Measurements from ENCODE around the gene KRT71. TPM values are rescaled to one million over a fixed set of nuclear protein-coding genes. Genes with fewer than 3 reads are reported as not detected.

KRT71 gene
- total RNA-seq, 1 donor from 2014 or later = not detected

DNA sequence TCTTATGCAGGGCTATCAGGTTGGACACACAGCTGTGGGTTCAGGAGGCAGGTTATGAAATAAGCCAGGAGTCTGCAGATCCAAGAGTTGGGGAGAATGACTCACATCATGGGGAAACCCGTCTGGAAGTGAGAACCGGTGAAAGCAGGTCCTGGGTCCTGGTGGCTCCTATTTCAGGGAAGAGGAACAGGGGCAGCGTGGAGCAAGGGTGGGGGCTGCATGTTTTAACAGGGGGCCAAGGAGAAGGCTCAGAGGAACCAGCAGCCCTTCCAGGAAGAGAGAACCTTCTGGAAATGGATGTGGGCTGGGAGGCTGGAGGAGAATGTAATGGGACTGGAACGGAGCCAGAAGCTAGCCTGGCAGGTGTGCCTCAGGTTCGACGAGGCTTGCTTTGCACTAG is 28.5 kb upstream of the KRT71 start:
- Histone ChIP-seq H3K36me3 (no peaks in the 10 kb centered on the region), H3K27ac (no peak overlapping the region), H3K27me3 (ENCODE audit: low read depth) (peaks cover 15% of the 10 kb centered on the region), H3K4me1 (no peaks in the 10 kb centered on the region), H3K9me3 (no peaks in the 10 kb centered on the region), H3K4me3 (no peak overlapping the region)
- TF ChIP-seq, protein P1, sequence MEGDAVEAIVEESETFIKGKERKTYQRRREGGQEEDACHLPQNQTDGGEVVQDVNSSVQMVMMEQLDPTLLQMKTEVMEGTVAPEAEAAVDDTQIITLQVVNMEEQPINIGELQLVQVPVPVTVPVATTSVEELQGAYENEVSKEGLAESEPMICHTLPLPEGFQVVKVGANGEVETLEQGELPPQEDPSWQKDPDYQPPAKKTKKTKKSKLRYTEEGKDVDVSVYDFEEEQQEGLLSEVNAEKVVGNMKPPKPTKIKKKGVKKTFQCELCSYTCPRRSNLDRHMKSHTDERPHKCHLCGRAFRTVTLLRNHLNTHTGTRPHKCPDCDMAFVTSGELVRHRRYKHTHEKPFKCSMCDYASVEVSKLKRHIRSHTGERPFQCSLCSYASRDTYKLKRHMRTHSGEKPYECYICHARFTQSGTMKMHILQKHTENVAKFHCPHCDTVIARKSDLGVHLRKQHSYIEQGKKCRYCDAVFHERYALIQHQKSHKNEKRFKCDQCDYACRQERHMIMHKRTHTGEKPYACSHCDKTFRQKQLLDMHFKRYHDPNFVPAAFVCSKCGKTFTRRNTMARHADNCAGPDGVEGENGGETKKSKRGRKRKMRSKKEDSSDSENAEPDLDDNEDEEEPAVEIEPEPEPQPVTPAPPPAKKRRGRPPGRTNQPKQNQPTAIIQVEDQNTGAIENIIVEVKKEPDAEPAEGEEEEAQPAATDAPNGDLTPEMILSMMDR (IDR thresholded peaks at IDR 0.05) = no peak
- DNase-seq (no peak), ATAC-seq (no peak)
- intact Hi-C loops (cut with DNase I) = loop anchor here (5.0 kb wide), 1 partner anchor 301 kb away; no protein-coding TSS in a partner anchor

DNA sequence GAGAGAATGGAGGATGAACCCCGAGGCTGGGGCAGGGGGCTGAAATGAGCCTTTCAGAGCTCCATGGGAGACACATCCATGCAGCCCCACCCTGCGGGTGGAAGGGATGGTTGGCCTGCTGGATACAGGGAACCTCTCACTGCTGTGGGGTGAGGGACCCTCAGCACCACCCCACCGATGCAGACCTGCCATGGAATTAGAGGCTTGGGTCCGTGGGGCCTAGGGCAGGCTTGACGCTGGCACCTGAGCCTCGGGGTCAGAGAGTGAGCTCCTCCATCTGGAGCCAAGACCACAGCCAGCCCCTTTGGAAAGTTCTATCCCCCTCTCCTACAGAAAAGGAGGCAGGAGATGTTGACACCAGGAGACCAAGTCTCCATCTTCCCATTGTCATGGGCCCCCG is 28.1 kb upstream of the KRT71 start:
- Histone ChIP-seq H3K36me3 (no peaks in the 10 kb centered on the region), H3K4me1 (no peaks in the 10 kb centered on the region), H3K4me3 (no peak overlapping the region), H3K27ac (no peak overlapping the region), H3K27me3 (ENCODE audit: low read depth) (peaks cover 15% of the 10 kb centered on the region), H3K9me3 (no peaks in the 10 kb centered on the region)
- DNase-seq = no peak
- intact Hi-C loops (cut with DNase I) = loop anchor here (5.0 kb wide), 1 partner anchor 301 kb away; no protein-coding TSS in a partner anchor
- no peak for ATAC-seq
- TF ChIP-seq, protein P1 (IDR thresholded peaks at IDR 0.05) = no peak

DNA sequence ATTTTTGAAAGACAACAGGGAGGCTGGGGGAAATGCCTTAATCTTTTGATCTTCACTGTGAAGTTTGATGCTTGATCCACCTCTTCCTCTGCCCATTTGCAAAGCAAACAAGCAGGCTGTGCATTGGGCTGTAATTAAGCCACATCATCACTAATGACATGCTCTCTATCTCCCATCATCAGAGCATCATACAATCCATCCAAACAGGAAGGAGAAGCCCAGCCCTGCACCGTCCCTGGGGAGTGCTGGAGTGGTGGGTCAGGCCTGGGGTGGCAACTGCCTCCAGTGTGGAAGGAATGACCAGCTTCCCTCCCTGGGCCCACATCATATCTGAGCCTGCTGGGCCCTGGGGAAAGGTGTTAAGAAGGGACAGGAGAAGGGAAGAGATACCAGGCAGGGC is 27.6 kb upstream of the KRT71 start:
- peaks cover 15% of the 10 kb centered on the region for H3K27me3 ChIP-seq (ENCODE audit: low read depth)
- H3K27ac ChIP-seq = no peak overlapping the region
- H3K4me1 ChIP-seq = no peaks in the 10 kb centered on the region
- no peak overlapping the region for H3K4me3 ChIP-seq
- DNase-seq = no peak
- H3K9me3 ChIP-seq = no peaks in the 10 kb centered on the region
- TF ChIP-seq, protein P1 (IDR thresholded peaks at IDR 0.05) = no peak
- intact Hi-C loops (cut with DNase I) = loop anchor here (5.0 kb wide), 1 partner anchor 302 kb away; no protein-coding TSS in a partner anchor
- H3K36me3 ChIP-seq = no peaks in the 10 kb centered on the region
- no peak for ATAC-seq

DNA sequence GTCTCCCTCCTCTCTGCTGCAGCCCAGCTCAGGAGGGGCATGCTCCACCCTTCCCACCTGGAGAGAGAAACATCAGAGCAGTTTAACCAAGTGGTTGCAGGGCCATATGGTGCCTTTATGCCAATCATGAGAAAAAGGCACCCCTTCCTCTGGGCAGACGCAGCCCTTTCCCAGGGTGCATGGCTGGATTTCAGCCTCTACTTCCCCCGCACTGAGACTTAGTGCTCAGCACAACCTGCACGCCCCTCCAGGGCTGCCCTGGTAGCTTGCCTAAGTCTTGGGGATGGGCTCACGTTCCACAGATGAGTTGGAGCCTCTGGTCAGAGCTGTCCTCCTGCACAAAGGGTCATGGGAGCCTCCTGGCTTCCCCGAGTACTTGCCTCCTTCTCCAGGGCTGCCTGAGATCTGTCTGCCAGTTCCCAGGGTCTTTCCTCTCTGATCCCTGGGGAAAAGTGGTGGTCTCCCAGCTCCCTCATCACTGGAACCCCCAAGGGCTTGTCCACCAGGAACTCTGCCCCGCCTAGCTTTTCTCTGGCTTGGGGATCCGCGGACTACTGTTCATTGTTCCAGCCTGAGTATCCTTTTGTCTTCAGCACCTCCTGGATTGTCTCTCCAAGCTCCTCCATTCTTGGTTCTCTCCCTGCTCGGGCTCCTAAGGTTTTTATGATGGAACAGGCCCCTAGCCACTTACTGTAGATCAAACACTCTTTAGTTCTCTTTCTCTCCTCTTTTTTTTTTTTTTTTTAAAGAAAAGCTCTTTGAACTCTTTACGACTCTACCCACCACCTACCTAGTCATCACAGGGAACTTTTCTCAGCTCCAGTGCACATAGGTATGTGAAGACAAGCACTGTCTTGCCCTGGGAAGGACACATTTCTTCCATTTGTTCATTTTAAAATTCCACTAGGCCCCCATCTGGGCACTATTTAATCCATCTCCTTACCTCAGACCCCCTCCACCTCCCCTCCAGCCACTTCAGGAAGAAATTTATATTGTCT is 26.8 kb upstream of the KRT71 start:
- DNase-seq = no peak
- intact Hi-C loops (cut with DNase I) = loop anchor here (5.0 kb wide), 1 partner anchor 303 kb away; no protein-coding TSS in a partner anchor

DNA sequence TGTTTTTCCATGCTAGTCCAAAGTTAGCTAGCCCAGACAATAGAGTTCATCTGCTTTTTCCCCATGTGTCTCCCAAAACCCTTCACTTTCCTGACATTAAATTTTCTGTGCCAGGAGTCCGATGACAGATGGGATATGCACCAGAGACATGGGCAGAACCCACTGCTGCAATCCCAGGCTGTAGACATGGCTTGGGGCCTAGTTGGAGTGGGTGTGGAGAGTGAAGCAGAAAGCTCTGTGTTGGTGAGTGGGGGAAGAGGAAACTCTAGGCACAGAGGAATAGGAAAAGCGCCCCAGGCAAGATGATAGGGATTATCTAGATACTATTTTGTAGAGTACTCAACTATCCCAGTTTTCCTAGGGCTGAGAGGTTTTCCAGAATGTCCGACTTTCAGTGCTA is 25.5 kb upstream of the KRT71 start:
- TF ChIP-seq, protein P1 (IDR thresholded peaks at IDR 0.05) = no peak
- H3K27ac ChIP-seq = no peak overlapping the region
- ATAC-seq = no peak
- DNase-seq = no peak
- H3K4me1 ChIP-seq = no peaks in the 10 kb centered on the region
- no peaks in the 10 kb centered on the region for H3K9me3 ChIP-seq
- intact Hi-C loops (cut with DNase I) = no loop called here
- H3K27me3 ChIP-seq (ENCODE audit: low read depth) = peaks cover 24% of the 10 kb centered on the region
- H3K4me3 ChIP-seq = no peak overlapping the region
- H3K36me3 ChIP-seq = no peaks in the 10 kb centered on the region

More for the DNA sequence above, 26.8 kb upstream of the KRT71 start:
- TF ChIP-seq, protein P1 (IDR thresholded peaks at IDR 0.05) = no peak
- no peaks in the 10 kb centered on the region for H3K36me3 ChIP-seq
- H3K9me3 ChIP-seq = no peaks in the 10 kb centered on the region
- H3K4me1 ChIP-seq = no peaks in the 10 kb centered on the region
- no peak overlapping the region for H3K27ac ChIP-seq
- peaks cover 21% of the 10 kb centered on the region for H3K27me3 ChIP-seq (ENCODE audit: low read depth)
- ATAC-seq = no peak
- no peak overlapping the region for H3K4me3 ChIP-seq
